ENCODE data around the gene PHOSPHO2.

Gene PHOSPHO2, protein sequence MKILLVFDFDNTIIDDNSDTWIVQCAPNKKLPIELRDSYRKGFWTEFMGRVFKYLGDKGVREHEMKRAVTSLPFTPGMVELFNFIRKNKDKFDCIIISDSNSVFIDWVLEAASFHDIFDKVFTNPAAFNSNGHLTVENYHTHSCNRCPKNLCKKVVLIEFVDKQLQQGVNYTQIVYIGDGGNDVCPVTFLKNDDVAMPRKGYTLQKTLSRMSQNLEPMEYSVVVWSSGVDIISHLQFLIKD

DNA sequence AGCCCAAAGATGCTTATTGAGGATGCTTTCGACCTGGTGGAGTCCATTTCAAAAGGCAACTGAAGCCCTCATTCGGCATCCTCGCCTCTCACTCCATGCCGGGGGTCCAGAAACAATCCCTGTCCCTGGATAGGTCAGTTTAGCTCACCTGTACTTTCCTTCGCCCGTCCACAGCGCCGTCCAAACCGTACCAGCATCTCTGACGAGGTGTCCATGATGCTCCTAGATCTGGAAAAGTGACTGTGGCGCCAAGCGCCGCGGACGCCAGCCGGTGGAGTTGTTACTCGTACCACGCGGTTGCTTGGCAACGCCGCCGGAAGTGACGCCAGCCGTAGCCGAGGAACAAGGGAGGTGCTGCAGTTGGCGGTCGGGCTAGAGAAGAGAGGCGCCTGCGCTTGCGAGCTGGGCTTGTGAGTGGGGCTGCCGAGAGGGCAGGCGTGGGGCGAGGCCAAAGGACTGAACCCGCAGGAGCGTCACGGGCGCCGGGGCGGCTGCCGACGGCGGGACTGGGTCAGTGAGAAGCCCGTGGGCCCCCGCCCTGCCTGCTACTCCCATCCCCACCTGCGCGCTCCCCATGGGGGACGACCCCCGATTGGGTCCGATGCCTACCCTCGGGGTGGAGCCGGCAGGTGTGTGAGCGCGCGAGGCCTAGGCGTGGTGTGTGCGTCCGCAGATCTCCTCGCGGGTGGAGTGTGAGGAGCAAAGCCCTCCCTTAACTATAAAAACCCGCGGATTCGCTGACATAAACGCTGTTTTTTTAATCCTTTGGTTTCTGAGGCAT is at the start of gene PHOSPHO2, which contains the start of gene CFAP210:
TSS of gene PHOSPHO2 (plus strand) at position 357 of the 781 bp plus-strand sequence. CDS start 6,503 bp downstream, outside the sequence.
TSS of gene CFAP210 (minus strand) at position 293 of the 781 bp plus-strand sequence. CDS start at position 215, 78 bp downstream.
- DNase-seq, result peak; percentile 78 to 94 (median 88)

DNA sequence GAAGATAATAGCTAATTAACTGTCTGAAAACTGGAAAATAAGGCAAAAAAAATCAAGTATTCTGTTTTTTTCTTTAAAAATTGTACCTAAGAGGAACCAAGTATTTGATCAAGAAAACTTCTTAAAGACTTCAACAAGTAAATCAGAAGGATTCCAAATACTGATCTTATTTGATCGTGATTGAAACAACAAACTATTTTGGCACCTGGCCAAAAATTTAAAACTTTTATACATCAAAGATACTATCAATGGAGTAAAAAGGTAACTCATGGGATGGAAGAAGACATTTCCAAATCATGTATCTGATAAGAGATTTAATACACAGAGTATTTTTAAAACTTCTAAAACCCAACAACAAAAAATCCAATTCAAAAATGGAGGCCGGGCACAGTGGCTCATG is 46.8 kb upstream of the PHOSPHO2 start:
- DNase-seq, result no peak

DNA sequence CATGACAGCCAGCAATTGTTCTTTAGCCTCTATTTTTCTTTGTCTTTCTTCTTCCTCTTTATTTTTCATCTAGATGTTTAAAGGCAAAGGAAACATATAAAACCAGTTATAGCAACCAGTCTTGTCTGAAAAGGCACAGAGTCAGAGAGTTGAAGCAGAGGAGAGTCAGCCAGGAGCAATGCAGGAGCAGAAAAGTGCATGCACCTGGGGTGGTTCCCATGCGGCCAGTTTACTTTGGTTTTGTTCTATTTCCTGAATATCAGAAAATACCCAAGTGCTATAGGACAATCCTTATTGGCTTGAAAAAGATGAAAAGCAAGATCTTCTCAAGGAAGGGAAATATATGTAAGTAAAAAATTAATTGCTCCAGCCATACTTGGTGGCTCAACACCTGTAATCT is 45.0 kb upstream of the PHOSPHO2 start:
- DNase-seq, result no peak

DNA sequence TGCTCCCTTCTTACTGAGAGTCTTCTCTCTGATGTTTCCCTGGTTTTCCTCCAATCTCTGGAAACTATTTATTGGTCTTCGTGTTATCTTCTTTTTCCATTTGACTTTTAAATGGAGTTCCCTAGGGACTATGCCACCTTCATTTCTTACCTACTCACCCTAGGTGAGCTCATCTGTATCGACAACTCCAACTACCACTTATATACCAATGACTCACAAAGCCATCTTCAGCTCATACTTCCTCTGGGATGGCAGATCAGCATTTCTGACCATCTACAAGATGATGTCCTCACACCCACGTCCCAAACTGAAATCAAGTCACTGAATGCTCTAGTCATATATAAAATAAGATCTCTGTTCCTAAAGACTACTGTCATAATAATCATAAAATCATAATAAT is 40.6 kb upstream of the PHOSPHO2 start:
- DNase-seq, result no peak

DNA sequence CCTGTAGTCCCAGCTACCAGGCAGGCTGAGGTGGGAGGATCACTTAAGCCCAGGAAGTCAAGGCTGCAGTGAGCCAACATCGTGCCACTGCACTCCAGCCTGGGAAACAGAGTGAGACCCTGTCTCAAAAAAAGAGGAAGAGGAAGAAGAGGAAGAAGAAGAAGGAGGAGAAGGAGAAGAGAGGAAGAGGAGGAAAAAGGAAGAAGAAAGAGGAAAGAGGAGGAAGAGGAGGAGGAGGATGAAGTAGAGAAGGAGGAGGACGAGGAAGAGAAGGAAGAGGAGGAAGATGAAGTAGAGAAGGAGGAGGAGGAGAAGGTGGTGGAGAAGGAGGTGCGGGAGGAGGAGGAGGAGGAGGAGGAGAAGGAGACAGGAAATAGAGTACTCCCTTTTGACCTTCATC is 38.1 kb upstream of the PHOSPHO2 start:
- no peak for DNase-seq

DNA sequence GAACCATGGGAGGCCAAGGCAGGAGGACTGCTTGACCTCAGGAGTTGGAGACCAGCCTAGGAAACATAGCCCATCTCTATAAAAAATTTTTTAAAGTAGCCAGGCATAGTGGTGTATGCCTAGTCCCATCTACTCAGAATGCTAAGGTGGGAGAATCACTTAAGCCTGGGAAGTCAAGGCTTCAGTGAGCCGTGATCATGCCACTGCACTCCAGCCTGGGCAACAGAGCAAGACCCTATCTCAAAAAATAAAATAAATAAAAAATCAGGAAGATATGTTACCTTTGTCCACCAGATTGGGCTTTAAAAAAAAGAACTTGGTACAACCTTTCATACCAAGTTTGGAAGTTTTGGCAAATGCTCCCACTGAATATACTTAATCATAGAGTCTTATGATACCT is 35.4 kb upstream of the PHOSPHO2 start:
- DNase-seq, result no peak

DNA sequence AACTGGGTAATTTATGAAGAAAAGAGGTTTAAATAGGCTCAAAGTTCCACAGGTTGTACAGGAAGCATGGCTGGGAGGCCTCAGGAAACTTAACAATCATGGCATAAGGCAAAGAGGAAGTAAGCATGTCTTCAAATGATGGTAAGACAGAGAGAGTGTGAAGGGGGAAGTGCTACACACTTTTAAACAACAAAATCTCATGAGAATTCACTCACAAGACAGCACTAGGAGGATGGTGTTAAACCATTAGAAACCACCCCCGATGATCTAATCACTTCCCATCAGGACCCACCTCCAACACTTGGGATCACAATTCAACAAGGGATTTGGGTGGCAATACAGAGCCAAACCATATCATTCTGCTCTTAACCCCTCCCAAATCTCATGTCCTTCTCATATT is 34.9 kb upstream of the PHOSPHO2 start:
- no peak for DNase-seq

DNA sequence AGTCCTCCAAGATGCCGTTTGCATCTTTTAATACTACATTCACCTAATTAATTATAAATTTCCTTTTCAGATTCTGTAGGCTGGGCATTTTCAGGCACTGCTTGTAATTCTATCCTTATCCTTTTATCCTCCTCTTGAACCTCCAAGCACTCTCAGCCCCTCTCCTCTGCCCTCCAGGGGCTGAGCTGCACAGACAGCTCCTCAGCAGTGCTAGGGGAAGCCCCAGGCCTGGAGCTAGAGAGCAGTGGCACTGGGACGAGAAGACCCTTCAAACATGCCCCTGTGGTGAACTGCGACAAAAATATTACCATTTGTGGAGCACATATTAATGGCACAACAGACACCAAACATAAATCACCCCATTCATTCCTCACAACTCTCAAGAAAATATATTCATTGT is 33.0 kb upstream of the PHOSPHO2 start:
- DNase-seq, result peak in 1 of 3 experiments; percentile 51

DNA sequence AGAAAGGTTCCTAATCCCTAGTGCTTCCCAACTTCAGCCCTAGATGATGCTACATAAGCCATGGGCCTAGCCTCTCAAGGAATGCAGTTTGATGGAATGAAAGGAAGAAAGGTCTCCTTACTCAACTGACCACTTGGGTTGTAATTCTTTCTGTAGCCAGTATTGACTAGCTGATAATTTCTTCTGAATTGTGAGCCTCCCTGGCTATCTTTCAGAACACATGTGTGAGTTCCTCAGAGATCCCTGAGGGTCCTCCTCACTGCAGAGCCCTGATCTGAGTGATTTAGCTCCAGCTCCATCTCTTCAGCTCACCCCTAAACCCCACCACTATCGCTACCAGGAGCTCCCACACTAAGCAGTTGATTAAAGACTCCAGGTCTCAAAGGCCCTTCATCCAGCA is 31.5 kb upstream of the PHOSPHO2 start:
- DNase-seq, result no peak

DNA sequence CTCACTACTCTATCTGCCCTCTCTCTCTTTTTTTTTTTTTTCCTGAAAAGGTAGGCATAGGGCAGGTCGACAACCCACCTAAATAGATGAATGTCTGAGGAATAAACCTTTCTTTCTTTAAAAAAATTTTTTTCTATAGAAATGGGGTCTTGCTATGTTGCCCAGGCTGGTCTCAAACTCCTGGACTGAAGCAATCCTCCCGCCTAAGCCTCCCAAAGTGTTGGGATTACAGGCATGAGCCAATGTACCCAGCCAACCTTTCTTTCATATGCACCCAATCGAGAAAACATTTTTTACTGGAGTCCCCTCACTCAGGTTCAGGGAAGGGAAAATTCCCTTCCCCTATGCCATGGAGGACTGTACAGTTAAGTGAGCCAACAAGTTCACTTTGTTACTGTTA is 31.0 kb upstream of the PHOSPHO2 start:
- DNase-seq, result no peak

DNA sequence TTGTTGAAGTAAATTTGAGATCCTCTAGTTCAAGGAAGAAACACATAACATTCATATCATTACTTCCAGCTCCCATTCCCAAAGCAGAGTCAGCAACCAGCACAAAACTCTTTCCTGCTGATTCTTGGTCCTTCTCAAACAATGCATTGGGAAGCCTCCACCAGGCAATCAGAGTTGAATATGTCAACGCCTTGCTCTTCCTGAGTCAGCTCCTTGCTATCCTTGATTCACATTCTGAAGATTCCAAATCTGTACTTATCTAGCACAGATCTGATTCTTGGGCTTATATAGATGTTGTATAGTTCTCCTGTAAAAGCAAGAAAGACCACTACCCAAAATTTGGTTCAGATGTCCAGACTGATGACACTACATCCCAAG is 29.7 kb upstream of the PHOSPHO2 start:
- DNase-seq, result no peak

DNA sequence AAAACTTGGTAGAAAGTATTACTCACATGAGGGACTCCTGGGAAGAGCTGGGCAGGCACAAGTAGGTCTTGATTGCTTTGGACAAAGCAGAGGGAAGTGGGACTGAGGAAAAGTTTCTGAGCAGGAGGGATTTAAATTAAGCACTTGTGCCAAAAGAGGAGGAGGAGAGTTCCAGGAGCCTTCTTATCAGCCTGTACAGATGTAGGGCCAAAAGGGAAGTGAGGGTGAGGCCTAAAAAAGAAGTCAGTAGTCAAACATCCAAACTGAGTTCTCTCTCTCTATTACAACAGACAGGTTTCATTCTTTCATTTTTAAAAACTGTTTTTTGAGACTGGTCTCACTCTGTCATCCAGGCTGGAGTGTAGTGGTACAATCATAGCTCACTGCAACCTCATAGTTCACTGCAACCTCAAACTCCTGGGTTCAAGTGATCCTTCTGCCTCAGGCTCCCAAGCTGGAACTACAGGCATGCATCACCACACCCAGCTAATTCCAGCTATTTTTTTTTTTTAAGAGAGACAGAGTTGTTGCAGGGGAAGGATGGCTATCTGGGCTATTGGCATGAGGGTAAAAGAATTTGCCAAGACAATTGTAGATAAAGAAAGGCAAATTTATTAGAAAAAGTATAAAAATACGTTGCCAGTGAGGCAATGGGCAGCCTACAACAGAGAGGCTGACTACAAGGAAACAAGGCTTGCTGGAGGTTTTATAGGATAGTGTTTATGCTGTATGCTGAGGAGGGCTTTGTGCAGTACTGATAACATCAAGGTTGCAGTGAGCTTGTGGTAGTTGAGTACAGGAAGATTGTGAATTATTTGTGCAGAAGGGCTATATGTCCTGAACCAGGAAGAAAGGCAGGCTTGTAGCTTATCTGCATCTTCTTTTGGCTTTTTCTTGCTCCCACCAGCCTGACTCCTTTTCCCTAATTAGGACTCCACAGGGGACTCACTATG is 29.0 kb upstream of the PHOSPHO2 start:
- no peak for DNase-seq

DNA sequence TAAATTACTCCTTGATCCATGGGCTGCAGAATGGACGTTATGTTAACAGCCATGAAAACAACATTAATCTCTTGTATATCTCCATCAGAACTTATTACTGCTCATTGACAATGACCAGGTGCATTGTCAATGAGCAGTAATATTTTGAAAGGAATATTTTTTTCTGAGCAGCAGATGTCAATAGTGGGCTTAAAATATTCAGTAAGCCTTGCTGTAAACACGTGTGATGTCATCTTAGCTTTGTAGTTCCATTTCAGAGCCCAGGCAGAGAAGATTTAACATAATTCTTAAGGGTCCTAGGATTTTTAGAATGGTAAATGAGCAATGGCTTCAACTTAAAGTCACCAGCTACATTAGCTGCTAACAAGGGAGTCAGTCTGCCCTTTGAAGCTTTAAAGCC is 26.7 kb upstream of the PHOSPHO2 start:
- no peak for DNase-seq

DNA sequence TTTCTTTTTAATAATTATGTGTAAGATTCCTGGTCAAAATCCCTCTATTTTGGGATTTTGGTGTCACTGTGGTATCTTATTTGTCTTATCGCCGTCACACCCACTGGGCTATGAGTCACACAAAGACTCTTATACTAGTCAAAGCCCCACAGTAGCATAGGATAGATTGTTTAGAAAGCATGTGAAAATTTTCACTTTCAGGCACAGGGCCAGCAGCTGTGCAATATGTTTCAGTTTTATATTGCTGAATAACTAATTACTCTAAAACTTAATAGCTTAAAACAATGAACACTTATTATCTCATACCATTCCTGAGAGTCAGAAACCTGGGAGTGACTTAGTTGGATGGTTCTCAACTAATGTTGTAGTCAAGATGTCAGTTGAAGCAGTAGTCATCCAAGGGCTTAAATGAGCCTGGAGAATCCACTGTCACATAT is 24.0 kb upstream of the PHOSPHO2 start:
- DNase-seq, result no peak

DNA sequence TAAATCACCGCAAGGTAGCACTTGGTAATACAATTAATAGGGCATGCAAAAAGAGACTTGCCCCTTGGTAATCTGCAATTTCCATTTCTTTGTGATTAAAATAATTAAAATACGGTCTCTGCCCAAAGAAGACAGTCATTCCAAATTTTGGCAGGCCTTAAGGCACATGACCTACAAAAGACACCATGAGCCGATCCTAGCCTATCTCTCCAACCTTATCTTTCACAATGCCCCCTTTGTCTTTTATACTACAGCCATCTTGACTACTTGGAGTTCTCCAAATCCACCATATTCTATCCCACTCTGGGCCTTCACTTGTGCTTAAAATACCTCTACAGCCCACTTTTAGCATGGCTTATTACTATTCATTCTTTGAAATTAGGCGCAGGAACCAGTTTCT is 23.3 kb upstream of the PHOSPHO2 start:
- DNase-seq, result no peak

DNA sequence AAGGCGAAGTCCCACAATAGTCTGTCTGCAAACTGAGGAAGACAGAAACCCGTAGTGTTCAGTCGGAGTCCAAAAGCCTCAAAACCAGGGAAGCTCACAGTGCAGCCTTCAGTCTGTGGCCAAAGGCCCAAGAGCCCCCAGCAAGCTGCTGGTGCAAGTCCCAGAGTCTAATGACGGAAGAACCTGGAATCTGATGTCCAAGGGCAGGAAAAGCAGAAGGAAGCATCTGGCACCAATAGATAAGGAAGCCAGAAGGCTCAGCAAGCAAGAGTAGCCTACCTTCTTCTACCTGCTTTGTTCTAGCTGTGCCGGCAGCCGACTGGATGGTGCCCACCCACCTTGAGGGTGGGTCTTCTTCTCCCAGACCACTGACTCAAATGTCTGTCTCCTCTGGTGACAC is 21.9 kb upstream of the PHOSPHO2 start:
- no peak for DNase-seq

DNA sequence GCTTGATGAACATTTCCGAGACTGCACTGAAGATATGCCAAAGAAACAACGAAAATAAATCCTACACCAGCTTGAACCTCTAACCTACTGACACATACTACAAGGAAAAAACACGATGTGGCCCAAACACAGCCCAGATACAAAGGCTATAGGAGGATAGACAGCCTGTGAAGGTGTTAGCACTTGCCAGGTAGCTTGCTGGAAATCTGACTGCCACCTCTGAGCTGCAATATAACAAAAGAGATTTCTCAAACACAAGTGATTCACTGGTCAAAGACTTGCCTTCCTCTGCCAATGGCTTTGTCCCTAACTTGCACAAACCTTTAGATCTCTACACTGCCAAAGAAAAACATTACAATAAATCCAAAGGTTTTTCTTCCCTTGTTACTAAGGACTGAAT is 21.2 kb upstream of the PHOSPHO2 start:
- DNase-seq, result no peak

DNA sequence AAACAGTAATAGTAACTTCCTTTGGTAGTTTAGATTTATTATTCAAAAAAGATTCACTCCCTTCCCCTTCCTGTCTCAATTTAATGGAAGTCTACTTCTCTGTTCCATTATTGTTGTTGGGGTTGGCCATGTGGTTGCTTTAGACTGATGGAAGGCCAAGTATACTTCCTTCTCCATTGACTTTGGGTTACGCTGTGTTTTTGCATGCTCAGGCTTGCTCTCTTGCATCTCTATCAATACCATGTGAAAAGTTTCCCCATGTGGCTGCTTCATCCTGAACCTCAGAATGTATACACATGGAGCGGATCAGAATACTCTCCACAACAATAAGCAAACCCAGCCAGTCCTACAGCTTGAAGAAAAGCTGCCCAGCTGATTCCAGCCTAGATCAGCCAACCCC is 20.3 kb upstream of the PHOSPHO2 start:
- DNase-seq, result no peak

DNA sequence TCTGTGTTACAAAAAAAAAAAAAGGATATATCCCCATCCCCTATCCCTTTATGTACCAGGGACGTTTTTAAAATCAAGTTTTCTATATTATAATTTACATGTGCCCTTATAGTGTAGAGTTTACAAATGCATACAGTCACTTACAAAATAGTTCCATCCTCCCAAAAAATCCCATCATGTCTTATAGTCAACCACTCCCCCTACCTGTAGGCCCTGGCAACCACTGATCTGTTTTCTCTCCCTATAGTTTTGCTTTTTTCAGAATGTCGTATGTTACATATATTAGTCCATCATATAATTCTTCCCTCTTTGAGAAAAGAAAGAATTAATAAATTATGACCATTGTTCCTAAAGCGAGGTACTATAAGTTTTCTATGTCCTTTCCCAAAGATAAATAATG is 17.9 kb upstream of the PHOSPHO2 start:
- no peak for DNase-seq

DNA sequence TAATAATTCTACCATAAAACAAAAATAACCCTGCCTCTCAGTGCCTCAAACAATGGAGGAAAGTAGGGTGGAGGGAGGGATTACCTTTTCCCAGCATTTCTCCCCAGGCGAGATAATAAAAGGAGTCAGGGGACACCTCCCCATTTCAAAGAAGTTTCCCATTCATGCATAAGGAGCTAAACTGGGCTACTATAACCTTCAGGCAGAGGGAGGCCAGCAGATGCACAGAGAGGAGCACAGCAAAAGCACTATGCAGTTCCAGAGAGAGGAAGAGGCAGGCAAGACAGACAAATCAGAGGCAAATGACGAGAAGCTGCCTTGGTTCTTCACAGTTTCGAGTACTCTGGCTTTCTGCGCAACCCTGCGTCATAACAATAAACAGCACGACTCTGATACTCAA is 17.4 kb upstream of the PHOSPHO2 start:
- DNase-seq, result no peak

DNA sequence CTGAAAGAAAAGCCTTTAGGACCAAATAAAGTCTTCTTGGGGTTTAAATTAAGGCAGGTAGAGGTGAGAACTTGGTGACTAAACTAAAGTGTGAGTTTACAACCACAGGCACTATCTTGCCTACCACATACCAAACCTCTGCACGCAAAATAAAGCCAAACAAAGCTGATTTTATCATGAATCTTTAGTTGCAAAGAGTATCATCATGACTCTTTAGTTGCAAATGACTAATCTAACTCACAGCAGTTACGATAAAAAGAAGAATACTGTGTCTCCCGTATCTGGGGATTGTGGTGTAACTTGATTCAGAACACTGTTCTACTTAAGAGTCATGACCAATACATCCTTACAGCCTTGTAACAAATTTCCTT is 11.2 kb upstream of the PHOSPHO2 start:
- DNase-seq, result no peak

DNA sequence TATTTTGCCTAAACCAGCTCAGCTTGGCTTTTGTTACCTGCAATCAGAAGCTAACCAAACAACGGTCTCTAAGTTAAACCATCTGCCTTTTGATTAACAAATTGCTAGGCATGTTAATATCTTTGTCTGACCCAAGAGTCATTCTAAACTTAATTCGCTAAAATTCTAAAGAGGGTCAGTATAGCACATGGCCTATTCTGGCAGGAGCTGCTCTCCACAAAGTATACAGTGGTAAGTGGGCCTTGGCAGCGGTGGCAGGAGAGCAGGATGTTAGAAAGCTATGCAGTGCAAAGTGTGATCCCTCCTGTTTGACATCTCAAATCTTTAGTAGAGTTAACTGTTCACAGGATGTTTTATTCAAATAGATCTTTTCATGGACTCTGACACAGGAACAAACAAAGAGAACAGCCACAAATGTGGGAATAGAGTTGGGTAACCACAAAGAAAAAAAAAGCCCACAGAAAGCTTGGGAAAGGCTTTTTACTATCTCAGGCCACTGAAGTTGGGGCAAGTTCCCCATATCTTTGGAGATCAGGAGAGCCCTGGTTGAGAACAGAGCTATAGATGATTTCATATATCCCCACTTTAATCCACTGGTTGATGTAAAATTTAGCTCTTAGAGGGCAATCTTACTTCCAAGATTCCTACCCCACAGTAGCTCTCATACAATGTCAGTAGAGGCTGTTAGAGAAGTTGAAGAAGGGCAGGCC is 10.7 kb upstream of the PHOSPHO2 start:
- no peak for DNase-seq

DNA sequence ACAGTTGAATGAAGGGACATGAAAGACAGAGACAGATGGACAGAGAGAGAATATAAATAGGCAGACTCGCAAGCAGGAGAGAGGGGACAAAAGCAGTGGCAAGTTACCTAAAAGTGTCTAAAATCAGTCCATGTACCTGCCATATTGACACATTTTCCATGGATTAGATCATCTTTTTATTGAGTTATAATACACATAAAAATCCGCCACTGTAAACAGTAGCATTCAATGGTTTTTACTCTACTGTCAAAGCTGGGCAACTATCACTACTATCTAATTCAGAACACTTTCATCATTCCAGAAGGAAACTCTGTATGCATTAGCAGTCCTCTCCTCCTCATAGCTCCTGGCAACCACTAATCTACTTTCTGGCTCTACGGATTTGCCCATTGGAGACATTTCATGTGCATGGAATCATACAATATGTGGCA is 10.1 kb upstream of the PHOSPHO2 start:
- no peak for DNase-seq
